ENCODE measurements around the gene CD209.

The CD209 gene

DNA sequence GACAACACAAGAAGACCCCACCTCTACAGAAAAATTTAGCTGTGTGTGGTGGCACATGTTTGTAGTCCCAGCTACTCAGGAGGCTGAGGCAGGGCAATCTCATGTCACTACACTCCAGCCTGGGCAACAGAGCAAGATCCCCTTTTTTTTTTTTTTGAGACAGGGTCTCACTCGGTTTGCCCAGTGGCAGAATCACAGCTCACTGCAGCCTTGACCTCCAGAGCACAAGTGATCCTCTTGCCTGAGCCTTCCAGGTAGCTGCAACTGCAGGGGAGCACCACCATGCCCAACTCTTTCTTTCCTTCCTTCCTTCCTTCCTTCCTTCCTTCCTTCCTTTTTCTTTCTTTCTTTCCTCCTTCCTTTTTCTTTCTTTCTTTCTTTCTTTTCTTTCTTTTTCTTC is 11.2 kb downstream of the CD209 start:
- DNase-seq: no peak

- DNase-seq: no peak
These were observed 12.8 kb downstream of the CD209 start for GRCh38 chr19:7734220-7735203.

GRCh38 chr19:7733376-7733775 is 14.0 kb downstream of the CD209 start:
- no peak for DNase-seq

GRCh38 chr19:7732045-7732444 is 15.3 kb downstream of the CD209 start, which contains the start of gene CLEC4G:
CLEC4G (minus strand) TSS chr19:7732110; CDS start chr19:7732102, 8 bp downstream.
- no peak for DNase-seq

GRCh38 chr19:7731615-7732014 is 15.7 kb downstream of the CD209 start:
- no peak for DNase-seq

DNA sequence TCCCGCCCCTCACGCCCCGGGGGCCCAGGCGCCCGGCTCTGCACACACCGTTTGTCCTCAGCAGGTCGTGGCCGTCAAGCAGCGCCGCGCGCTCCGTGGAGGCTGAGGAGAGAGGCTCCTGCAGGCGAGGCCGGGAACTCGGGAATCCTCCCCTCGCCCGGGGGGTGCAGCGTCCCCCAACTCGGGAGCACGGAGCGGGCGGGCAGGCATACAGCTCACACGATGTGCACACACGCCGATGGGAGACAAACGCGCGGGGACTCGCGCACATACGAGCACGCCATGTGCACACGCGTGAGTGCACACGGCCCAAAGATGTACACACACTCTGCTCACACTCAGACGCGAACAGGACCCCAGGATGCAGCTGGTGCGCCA is 16.1 kb downstream of the CD209 start:
- DNase-seq: peak; percentile 30

DNA sequence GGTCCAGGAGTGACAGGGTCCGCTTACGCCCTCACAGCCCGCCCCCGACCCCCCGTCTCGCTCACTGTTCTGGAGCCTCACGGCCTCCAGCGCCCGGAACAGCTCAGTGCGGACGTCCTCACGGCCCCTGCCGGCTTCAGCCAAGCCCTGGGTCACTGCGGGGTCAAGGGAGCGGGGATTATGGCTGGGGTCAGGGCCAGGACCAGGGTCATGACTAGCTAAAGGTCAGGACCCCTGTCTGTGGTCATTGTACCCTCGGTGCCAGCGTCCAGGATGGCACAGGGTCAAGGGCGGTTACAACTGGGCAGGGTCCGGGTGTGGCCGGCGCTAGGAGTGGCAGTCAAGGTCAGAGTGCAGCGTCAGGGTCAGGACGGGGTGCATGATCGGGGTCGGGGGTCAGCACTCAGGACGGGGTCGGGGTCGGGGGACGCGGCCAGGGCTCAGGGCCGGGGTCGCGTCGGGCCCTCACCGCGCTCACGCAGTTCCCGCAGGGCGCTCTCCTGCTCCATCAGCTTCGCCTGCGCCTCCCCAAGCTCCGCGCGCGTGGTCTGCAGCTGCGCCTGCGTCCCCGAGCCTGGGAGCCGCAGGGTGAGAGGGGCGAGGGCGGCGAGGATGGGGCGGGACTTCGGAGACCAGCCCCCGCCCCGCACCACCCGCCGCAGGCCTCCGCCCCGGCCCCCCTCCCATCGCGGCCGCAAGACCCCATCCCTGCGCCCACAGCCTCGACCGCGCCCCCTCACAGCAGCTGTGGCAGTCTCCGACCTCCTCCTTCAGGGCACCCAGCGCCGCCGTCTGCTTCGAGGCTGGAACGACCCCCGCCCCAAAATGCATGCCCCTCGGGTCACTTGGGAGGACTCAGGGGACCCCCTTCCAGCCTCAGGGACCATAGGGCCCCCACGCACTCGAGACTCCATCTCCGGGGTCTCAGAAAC is 16.8 kb downstream of the CD209 start:
- DNase-seq: peak; percentile 52

DNA sequence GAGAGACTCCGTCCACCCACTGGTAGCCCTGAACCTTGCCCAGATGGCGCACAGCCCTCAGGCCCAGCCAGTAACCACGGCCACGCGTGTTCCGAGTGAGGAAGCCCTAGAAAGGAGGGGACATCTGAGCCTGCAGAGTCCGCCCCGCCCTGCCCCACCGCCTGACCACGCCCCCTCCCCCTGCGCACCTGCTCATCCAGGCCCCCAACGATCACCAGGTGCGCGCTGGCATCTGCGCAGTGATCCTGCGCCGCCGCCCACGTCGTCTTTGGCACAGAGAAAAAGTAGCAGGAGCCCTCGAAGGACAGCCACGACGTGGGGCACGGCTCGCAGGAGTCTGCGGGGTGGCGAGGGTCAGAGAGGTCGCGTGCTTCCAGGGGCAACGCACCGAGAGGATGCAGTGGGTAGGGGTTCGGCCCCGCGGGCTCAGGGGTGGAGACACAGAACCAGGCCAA is 17.5 kb downstream of the CD209 start:
- no peak for DNase-seq

- DNase-seq: no peak
These were observed 18.1 kb downstream of the CD209 start for GRCh38 chr19:7729211-7729610.

GRCh38 chr19:7725791-7726190 is 21.5 kb downstream of the CD209 start:
- DNase-seq: no peak

GRCh38 chr19:7722231-7722651 is 25.1 kb downstream of the CD209 start:
- peak; percentile 84 for DNase-seq

DNA sequence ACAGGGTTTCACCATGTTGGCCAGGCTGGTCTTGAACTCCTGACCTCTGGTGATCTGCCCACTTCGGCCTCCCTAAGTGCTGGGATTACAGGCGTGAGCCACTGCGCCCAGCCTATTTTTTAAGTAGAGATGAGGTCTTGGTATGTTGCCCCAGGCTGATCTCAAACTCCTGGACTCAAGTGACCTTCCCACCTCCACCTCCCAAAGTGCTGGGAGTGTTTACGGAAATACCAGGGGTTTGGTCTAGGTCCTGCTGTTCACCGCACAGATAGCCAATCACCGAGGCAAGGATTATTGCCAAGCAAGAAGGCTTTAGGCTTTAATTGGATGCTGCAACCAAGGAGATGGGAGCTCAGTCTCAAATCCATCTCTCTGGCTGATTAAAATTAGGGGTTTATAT is 27.0 kb downstream of the CD209 start:
- no peak for DNase-seq

- no peak for DNase-seq
These were observed 28.7 kb downstream of the CD209 start for GRCh38 chr19:7718668-7719067.

DNA sequence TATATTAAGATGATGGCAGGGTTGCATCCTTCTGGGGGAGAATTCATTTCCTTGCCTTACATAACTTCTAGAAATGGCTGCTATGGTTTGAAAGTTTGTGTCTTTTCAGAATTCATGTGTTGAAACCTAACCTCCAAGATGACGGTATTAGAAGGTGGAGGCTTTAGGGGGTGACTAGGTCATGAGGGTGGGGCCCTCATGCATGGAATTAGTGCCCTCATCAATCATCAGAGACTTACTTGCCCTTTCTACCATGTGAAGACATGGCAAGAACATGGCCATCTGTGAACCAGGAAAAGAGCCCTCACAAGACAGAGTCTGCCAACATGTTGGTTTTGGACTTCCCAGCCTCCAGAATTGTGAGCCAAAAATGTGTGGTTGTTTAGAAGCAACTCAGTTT is 30.6 kb downstream of the CD209 start:
- no peak for DNase-seq

DNA sequence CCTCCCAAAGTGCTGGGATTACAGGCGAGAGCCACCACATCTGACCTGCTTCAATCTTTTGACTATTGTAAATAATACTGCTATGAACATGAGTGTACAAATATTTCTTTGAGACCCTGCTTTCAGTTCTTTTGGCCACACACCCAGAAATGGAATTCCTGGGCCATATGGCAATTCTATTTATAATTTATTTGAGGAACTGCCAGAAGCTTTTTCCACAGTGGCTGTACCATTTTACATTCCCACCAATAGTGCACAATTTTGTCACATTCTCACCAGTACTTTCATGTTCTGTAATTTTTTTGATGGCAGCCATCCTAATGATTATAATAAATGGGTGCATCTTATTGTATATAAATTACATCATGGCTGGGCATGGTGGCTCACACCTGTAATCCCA is 31.7 kb downstream of the CD209 start:
- DNase-seq: no peak

- no peak for DNase-seq
These were observed 36.7 kb downstream of the CD209 start for GRCh38 chr19:7710616-7711015.

GRCh38 chr19:7709932-7710460 is 37.3 kb downstream of the CD209 start:
- DNase-seq: no peak

GRCh38 chr19:7706955-7707456 is 40.3 kb downstream of the CD209 start:
- no peak for DNase-seq

- DNase-seq: no peak
These were observed 41.0 kb downstream of the CD209 start for GRCh38 chr19:7706188-7706954.

DNA sequence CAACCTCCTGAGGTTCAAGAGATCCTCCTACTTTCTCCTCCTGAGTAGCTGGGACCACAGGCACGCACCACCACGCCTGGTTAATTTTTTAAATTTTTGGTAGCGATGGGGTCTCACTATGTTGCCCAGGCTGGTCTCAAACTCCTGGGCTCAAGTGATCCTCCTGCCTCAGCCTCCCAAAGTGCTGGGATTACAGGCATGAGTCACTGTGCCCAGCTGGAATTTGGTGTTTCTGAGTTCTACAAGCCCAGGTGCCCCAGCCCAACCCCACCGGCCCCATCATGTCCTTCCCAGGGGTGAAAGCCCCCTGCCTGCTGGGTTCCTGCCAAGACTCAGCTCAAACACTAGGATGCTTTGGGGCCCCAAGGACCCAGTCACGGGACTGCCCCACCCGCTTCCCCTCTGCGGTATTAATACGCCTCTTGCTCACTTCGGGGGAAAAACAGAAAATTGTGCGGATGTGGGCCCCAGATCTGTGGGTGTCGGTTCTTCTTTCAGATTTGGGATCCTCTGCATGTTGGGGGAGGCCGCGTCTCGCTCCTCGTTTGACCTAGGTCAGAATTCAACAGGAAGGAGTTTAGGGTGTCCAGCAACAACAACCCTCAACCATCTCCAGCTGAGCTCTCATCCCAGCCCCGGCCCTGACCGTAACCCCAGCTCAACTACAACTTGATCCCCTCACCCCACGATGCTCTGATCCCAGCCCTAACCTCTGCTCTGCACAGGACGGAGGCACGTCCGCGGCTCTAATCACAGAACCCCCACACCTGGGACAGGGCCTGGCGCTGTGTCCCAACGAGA is 41.7 kb downstream of the CD209 start:
- DNase-seq: no peak

Measured in eye (tissue), 1 donor.